ENCODE measurements around the gene SLC5A4. TPM values are rescaled to one million over a fixed set of nuclear protein-coding genes. Genes with fewer than 3 reads are reported as not detected.

Gene SLC5A4
- total RNA-seq, 1 donor from 2014 or later, result not detected

DNA sequence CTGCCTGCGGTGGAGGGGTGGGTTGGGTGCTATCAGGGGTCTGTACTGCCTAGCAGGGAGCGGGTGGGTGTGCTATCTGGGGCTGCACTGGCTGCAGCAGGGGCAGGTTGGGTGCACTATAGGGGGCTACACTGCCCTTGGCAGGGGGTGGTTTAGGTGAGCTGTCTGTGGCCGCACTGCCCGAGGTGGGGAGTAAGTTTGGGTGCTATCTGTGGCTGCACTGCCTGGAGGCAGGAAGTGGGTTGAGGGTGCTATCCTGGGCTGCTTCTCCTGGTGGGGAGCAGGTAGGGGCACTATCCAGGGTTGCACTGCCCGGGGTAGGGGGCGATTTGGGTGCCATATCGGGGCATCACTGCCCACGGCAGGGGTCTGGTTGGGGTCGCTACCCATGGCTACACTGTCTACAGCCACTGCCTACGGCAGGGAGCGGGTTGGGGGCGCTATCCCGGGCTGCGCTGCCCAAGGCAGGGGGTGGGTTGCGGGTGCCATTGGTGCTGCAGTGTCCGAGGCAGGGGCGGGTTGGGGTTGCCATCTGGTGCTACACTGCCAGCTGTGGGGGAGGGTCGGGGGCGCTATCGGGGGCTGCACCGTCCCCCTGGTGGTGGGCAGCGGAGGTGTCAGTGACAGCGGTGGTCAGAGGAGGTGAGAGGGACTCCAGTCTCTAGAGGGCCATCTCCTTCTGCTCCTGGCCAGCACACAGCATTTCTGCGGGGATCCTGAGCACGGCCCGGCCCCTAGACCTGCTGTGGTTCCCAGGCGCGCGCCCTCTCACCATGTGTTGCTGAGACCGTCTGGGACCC lies 49.0 kb downstream of the SLC5A4 start:
- peak; percentile 56 for DNase-seq
- TF ChIP-seq, protein P1, sequence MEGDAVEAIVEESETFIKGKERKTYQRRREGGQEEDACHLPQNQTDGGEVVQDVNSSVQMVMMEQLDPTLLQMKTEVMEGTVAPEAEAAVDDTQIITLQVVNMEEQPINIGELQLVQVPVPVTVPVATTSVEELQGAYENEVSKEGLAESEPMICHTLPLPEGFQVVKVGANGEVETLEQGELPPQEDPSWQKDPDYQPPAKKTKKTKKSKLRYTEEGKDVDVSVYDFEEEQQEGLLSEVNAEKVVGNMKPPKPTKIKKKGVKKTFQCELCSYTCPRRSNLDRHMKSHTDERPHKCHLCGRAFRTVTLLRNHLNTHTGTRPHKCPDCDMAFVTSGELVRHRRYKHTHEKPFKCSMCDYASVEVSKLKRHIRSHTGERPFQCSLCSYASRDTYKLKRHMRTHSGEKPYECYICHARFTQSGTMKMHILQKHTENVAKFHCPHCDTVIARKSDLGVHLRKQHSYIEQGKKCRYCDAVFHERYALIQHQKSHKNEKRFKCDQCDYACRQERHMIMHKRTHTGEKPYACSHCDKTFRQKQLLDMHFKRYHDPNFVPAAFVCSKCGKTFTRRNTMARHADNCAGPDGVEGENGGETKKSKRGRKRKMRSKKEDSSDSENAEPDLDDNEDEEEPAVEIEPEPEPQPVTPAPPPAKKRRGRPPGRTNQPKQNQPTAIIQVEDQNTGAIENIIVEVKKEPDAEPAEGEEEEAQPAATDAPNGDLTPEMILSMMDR (IDR thresholded peaks at IDR 0.05; ENCODE audit: partially characterized antibody, unreplicated experiment), result peak; percentile 73
- Mint-ChIP-seq H3K27ac (ENCODE audit: unreplicated experiment) (no peak overlapping the region), H3K36me3 (ENCODE audit: unreplicated experiment) (no peaks in the 10 kb centered on the region), H3K4me3 (ENCODE audit: unreplicated experiment) (peak overlapping the region; percentile 89), H3K4me1 (ENCODE audit: low read depth, unreplicated experiment) (peaks cover 9% of the 10 kb centered on the region), H3K9me3 (ENCODE audit: unreplicated experiment) (peaks cover 3% of the 10 kb centered on the region), H3K27me3 (ENCODE audit: unreplicated experiment) (peaks cover 15% of the 10 kb centered on the region)

DNA sequence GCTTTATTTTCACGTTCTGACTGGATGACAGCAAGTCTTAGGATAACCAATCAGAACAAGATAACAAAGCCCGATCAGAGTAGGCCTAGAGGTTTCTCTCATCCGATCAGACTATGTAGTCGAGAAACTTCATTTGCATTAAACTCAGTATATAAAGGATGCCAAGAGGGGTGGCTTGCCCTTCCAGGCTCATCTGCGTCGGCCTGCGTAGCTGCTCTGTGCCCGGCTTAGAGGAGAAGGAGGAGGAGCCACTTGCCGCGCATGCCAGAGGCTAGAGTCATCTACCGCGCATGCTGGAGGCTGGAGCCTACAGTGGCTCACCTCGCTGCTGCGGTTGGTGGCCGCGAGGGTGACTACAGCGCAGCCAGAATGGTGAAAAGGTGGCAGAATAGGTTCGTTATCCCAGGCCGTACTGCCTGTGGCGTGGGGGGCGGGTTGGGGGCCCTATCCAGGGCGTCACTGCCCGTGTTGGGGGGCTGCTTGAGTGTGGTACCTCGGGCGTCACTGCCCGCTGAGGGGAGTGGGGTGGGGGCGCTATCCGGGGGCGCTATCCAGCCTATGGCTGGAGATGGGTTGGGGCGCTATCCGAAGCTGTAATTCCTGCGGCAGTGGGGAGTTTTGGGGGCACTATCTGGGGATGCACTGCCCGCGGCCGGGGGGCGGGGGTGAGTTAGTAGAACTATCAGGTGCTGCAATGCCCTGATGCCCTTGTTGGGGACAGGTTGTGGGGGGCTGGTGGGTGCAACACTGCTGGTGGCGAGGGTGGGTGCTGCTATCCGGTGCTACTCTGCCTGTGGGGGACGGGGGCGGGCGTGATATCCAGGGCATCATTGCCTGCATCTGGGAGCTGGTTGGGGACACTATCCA lies 50.1 kb downstream of the SLC5A4 start, which contains the start of gene RFPL2:
TSS of gene RFPL2 (minus strand) at position 218 of the 867 bp plus-strand sequence. CDS start 2,622 bp downstream, outside the sequence.
- Mint-ChIP-seq H3K9me3 (ENCODE audit: unreplicated experiment) (peaks cover 3% of the 10 kb centered on the region), H3K27ac (ENCODE audit: unreplicated experiment) (no peak within 1 kb of the TSS), H3K27me3 (ENCODE audit: unreplicated experiment) (peaks cover 15% of the 10 kb centered on the region), H3K4me3 (ENCODE audit: unreplicated experiment) (peak within 1 kb of the TSS; percentile 89), H3K4me1 (ENCODE audit: low read depth, unreplicated experiment) (peaks cover 9% of the 10 kb centered on the region), H3K36me3 (ENCODE audit: unreplicated experiment) (no peaks in the 10 kb centered on the region)
- TF ChIP-seq, protein P1 (IDR thresholded peaks at IDR 0.05; ENCODE audit: partially characterized antibody, unreplicated experiment), result no peak
- DNase-seq, result peak; percentile 82

DNA sequence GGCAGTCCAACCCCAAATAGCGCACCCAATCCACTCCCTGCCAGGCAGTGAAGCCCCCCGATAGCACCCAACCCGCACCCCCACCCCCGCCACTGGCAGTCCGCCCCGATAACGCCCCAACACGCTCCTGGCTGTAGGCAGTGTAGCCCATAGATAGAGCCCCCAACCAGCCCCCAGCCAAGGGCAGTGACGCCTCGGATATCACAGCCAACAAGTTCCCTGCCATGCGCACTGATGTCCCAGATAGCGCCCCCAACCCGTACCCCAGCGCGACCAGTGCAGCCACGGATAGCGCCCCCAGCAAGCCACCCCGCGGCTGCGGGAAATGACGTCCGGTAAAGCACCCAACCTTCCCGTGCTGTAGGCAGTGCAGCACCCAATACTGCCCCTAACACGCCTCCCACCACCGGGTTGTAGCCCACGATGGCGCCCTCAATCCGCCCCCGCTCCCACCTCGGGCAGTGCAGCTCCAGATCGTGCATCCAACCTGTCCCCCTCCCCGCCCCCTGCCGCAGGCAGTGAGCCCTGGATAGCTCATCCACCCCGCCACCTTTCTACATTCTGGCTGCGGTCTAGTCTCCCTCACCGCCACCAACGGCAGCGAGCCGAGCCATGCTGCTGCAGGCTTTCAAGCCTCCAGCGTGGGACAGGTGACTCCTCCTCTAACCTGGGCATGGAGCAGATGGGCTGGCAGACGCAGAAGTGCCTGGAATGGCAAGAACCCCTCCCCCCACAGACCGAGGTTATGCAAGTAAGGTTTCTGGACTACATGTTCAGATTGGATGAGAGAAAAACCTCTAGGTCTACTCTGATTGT lies 50.9 kb downstream of the SLC5A4 start:
- Mint-ChIP-seq H3K4me1 (ENCODE audit: low read depth, unreplicated experiment) (peaks cover 9% of the 10 kb centered on the region), H3K36me3 (ENCODE audit: unreplicated experiment) (no peaks in the 10 kb centered on the region), H3K4me3 (ENCODE audit: unreplicated experiment) (peak overlapping the region; percentile 89), H3K27me3 (ENCODE audit: unreplicated experiment) (peaks cover 15% of the 10 kb centered on the region), H3K9me3 (ENCODE audit: unreplicated experiment) (peaks cover 3% of the 10 kb centered on the region), H3K27ac (ENCODE audit: unreplicated experiment) (no peak overlapping the region)
- TF ChIP-seq, protein P1 (IDR thresholded peaks at IDR 0.05; ENCODE audit: partially characterized antibody, unreplicated experiment), result no peak
- no peak for DNase-seq

DNA sequence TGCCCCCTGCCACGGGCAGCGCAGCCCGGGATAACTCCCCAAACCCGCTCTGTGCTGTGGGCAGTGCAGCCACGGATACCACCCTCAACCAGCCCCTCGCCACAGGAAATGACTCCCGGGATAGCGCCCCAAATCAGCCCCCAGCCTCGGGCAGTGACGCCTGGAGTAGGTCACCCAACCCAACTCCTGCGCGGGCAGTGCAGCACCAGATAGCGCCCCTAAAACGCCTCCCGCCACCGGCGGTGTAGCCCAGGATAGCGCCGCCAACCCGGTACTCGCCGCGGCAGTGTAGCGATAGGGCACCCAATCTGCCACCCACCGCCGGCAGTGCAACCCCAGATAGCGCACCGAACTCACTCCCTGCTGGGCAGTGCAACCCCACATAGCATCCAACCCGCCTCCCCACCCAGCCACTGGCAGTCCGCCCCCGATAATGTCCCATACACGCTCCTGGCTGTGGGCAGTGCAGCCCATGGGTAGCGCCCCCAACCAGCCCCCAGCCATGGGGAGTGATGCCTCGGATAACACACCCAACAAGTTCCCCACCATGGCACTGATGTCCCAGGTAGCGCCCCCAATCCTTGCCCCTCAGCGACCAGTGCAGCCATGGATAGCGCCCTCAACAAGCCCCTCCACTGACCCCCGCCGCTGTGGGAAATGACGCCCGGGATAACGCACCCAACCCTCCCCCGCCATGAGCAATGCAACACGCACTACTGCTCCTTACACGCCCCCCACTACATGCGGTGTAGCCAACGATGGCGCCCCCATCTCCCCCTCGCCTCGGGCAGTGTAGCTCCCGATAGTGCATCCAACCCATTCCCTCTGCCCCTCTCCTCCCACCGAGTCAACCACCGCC lies 51.7 kb downstream of the SLC5A4 start:
- TF ChIP-seq, protein P1 (IDR thresholded peaks at IDR 0.05; ENCODE audit: partially characterized antibody, unreplicated experiment), result no peak
- Mint-ChIP-seq H3K27me3 (ENCODE audit: unreplicated experiment) (peaks cover 15% of the 10 kb centered on the region), H3K4me3 (ENCODE audit: unreplicated experiment) (peak overlapping the region; percentile 89), H3K9me3 (ENCODE audit: unreplicated experiment) (peaks cover 3% of the 10 kb centered on the region), H3K36me3 (ENCODE audit: unreplicated experiment) (no peaks in the 10 kb centered on the region), H3K4me1 (ENCODE audit: low read depth, unreplicated experiment) (peaks cover 9% of the 10 kb centered on the region), H3K27ac (ENCODE audit: unreplicated experiment) (no peak overlapping the region)
- no peak for DNase-seq
